ENCODE results near the gene MORC1.

- no peak for TF ChIP-seq CTCF (IDR thresholded peaks at IDR 0.05; ENCODE audit: borderline replicate concordance, extremely low read depth, low read length, poor library complexity, severe bottlenecking)
- TF ChIP-seq EZH2 (IDR thresholded peaks at IDR 0.05; ENCODE audit: borderline replicate concordance, low read depth, low read length, severe bottlenecking), result no peak
Observed at GRCh38 chr3:109072194-109072593, 45.7 kb downstream of the MORC1 start.

Data from DND-41 (cell line).